SKM-1 (cell line): ENCODE results near the gene VWCE.
"Not testable (repeated sequence)": the region's sequence is repeated elsewhere in the genome, so short reads cannot be mapped to it uniquely, and the experiment has no call there.

ENCODE experiments used
- DNase-seq: peaks from one replicate; lab custom pipeline; 2025; ENCODE audit not compliant: unreplicated experiment; lab: John Stamatoyannopoulos, UW

Gene VWCE

DNA sequence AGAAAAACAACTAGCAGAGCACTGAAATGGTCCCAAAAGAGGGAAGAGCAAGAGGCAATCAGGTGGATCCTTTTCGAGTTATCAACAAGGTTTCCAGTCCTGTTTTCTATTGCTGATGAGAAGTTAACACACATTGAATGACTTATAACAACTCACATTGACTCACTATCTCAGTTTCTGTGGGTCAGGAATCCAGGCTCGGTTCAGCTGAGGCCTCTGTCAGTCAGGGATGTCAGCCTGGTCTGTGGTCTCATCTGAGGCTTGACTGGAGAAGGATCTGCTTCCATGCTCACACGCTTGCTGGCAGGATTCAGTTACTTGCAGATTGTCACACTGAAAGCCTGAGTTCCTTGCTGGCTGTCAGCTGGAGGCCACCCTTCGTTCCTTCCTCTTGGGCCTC lies 76.8 kb downstream of the VWCE start:
- not testable (repeated sequence) for DNase-seq

- not testable (repeated sequence) for DNase-seq
Measured at GRCh38 chr11:61213711-61214324, 81.3 kb downstream of the VWCE start.

GRCh38 chr11:61212202-61212601 lies 82.9 kb downstream of the VWCE start:
- DNase-seq, result not testable (repeated sequence)

DNA sequence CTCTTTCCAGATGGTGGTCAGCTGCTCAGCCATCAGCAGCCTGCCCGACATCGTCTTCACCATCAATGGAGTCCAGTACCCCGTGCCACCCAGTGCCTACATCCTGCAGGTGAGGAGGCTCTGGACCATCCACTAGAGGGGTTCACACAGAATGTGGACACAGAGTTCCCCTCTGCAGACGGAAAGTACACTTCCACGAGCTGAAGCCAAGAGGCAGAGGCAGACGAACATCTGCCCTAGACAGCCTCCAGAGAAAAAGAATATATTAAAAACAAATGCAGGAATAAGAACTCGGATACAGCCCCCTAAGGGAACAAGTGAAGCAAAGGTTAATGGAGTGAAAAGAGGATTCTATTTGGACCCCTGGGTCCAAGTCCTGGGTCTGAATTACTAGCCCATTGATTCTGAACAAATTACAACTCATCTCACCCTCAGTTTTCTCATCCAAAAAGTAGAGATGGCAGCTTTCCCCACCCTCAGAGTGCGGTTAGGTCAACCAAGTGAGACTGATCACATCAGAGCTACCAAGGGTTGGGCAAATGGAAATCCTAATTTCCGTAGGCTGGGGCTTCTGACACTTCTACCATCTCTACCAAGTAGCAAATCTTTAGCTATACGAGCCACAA lies 83.7 kb downstream of the VWCE start:
- not testable (repeated sequence) for DNase-seq

DNA sequence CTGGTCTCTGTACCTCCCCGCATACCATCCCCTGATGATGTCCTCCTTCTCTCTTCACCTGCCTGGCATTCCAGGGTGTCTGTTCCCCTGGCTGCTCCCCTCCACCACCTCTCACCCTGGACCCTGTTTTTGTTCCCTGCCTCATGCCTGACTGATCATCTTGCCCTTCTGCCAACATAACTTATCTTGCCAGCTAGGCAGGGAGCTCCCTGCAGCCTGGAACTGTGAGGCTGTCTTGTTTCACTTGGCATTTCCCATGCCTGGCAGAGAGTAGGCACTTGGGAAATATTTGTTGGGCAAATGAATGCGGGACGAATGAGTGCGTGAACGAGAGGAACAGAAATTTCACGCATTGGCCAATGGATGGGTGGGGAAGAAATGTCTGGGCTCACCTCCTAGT lies 84.5 kb downstream of the VWCE start:
- not testable (repeated sequence) for DNase-seq
